ENCODE measurements around the gene LPAR1. TPM values are rescaled to one million over a fixed set of nuclear protein-coding genes. Genes with fewer than 3 reads are reported as not detected.

LPAR1 gene
- total RNA-seq, 1 donor from 2014 or later = 36.0 TPM

DNA sequence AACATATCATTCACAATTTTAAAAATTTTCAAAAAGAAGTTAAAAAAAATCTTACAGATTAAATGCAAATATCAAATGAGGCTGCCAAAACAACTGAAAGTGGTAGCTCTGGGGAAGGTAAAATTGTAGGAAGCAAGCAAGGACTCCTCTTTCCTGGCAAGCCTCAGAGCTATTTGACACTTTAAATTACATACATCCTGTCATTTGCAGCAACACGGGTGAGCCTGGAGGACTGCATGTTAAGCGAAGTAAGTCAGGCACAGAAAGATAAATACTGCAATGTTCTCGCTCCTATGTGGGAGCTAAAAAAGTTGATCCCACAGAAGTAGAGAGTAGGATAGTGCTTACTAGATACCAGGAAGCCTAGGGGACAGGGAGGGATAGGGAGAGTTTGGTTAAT lies 58.0 kb downstream of the LPAR1 start:
- H4K20me1 ChIP-seq (ENCODE audit: low read depth) = peaks cover 28% of the 10 kb centered on the region
- TF ChIP-seq, protein P1, sequence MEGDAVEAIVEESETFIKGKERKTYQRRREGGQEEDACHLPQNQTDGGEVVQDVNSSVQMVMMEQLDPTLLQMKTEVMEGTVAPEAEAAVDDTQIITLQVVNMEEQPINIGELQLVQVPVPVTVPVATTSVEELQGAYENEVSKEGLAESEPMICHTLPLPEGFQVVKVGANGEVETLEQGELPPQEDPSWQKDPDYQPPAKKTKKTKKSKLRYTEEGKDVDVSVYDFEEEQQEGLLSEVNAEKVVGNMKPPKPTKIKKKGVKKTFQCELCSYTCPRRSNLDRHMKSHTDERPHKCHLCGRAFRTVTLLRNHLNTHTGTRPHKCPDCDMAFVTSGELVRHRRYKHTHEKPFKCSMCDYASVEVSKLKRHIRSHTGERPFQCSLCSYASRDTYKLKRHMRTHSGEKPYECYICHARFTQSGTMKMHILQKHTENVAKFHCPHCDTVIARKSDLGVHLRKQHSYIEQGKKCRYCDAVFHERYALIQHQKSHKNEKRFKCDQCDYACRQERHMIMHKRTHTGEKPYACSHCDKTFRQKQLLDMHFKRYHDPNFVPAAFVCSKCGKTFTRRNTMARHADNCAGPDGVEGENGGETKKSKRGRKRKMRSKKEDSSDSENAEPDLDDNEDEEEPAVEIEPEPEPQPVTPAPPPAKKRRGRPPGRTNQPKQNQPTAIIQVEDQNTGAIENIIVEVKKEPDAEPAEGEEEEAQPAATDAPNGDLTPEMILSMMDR (IDR thresholded peaks at IDR 0.05) = no peak
- TF ChIP-seq EZH2phosphoT487 (IDR thresholded peaks at IDR 0.05) (no peak), EZH2 (IDR thresholded peaks at IDR 0.05) (no peak)
- H3K4me1 Mint-ChIP-seq = no peaks in the 10 kb centered on the region
- no peak overlapping the region for H3K4me2 ChIP-seq
- no peaks in the 10 kb centered on the region for H3K27me3 Mint-ChIP-seq (ENCODE audit: insufficient read depth, low read depth)
- no peak overlapping the region for H3K9ac ChIP-seq
- no peak overlapping the region for H2AFZ ChIP-seq (replicated peaks)
- no peak for DNase-seq (ENCODE audit: low spot score)
- no peaks in the 10 kb centered on the region for H3K36me3 Mint-ChIP-seq
- H3K4me1 ChIP-seq = peaks cover 8% of the 10 kb centered on the region
- no peak overlapping the region for H3K4me3 Mint-ChIP-seq
- H3K27ac Mint-ChIP-seq = no peak overlapping the region
- H3F3A ChIP-seq (ENCODE audit: low read depth) = no peaks in the 10 kb centered on the region
- H3K9me3 ChIP-seq (ENCODE audit: low read depth) = no peaks in the 10 kb centered on the region
- H3K9me3 Mint-ChIP-seq = peaks cover 3% of the 10 kb centered on the region
- no peak overlapping the region for H3K4me3 ChIP-seq
- no peaks in the 10 kb centered on the region for H3K27me3 ChIP-seq
- no peaks in the 10 kb centered on the region for H3K36me3 ChIP-seq
- peaks cover 82% of the 10 kb centered on the region for H3K79me2 ChIP-seq (ENCODE audit: low read depth)
- H3K27ac ChIP-seq = no peak overlapping the region

DNA sequence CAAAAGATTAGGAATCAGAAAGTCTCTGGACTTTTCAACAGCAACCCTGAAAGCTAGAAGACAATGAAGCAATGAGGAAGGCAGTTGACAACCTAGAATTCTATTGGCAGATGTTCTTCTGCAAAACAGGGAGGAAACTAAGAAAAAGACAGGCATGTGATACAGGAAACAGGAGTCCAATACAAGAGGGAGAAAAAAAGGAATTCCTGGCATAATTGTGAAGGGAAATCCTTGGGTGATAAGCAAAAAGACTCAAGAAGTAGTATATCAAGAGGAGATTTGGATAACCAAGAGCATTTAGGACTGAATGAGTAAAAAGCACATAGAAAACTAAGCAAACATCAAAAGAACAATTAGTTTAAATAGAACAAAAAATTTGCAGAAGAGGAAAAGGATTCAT lies 58.6 kb downstream of the LPAR1 start:
- Mint-ChIP-seq H3K36me3 (no peaks in the 10 kb centered on the region), H3K27ac (no peak overlapping the region), H3K4me3 (no peak overlapping the region), H3K27me3 (ENCODE audit: insufficient read depth, low read depth) (no peaks in the 10 kb centered on the region), H3K4me1 (no peaks in the 10 kb centered on the region), H3K9me3 (peaks cover 3% of the 10 kb centered on the region)
- no peaks in the 10 kb centered on the region for H3F3A ChIP-seq (ENCODE audit: low read depth)
- H3K4me1 ChIP-seq = peaks cover 2% of the 10 kb centered on the region
- no peak overlapping the region for H2AFZ ChIP-seq (replicated peaks)
- H3K4me2 ChIP-seq = no peak overlapping the region
- H3K79me2 ChIP-seq (ENCODE audit: low read depth) = peaks cover 82% of the 10 kb centered on the region
- peaks cover 27% of the 10 kb centered on the region for H4K20me1 ChIP-seq (ENCODE audit: low read depth)
- H3K27me3 ChIP-seq = no peaks in the 10 kb centered on the region
- TF ChIP-seq, protein P1 (IDR thresholded peaks at IDR 0.05) = no peak
- TF ChIP-seq EZH2 (IDR thresholded peaks at IDR 0.05) = no peak
- DNase-seq (ENCODE audit: low spot score) = no peak
- H3K36me3 ChIP-seq = no peaks in the 10 kb centered on the region
- H3K4me3 ChIP-seq = no peak overlapping the region
- H3K27ac ChIP-seq = no peak overlapping the region
- no peak overlapping the region for H3K9ac ChIP-seq
- H3K9me3 ChIP-seq (ENCODE audit: low read depth) = no peaks in the 10 kb centered on the region

DNA sequence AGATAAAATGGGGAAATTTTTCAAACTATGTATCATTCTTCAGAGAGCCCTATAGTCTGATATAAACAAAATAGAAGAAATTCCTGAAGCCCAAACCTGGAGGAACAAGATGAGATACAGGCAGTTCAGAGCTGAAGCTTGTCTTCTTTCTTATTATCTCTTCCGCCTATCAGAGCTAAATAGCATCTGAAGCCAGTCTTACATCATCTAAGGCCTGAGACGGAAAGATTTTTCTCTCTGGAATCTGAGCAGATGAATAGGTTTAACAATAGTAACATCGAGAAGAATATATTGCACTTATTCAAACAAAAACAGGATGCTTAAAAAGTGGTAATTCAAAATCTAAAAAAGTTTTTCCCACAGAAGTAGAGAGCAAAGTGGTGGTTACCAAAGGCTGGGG lies 59.8 kb downstream of the LPAR1 start:
- no peaks in the 10 kb centered on the region for H3K36me3 ChIP-seq
- H3K27ac ChIP-seq = no peak overlapping the region
- H3K4me2 ChIP-seq = no peak overlapping the region
- H4K20me1 ChIP-seq (ENCODE audit: low read depth) = peaks cover 29% of the 10 kb centered on the region
- no peaks in the 10 kb centered on the region for H3K27me3 ChIP-seq
- no peaks in the 10 kb centered on the region for H3K4me1 ChIP-seq
- Mint-ChIP-seq H3K27me3 (ENCODE audit: insufficient read depth, low read depth) (no peaks in the 10 kb centered on the region), H3K9me3 (peaks cover 3% of the 10 kb centered on the region), H3K4me3 (no peak overlapping the region), H3K4me1 (no peaks in the 10 kb centered on the region), H3K36me3 (no peaks in the 10 kb centered on the region), H3K27ac (no peak overlapping the region)
- H3K9me3 ChIP-seq (ENCODE audit: low read depth) = no peaks in the 10 kb centered on the region
- no peak overlapping the region for H3K4me3 ChIP-seq
- no peak overlapping the region for H3K9ac ChIP-seq
- TF ChIP-seq, protein P1 (IDR thresholded peaks at IDR 0.05) = no peak
- TF ChIP-seq EZH2 (IDR thresholded peaks at IDR 0.05) = no peak
- TF ChIP-seq EZH2phosphoT487 (IDR thresholded peaks at IDR 0.05) = no peak
- DNase-seq (ENCODE audit: low spot score) = no peak
- H2AFZ ChIP-seq (replicated peaks) = no peak overlapping the region
- H3F3A ChIP-seq (ENCODE audit: low read depth) = no peaks in the 10 kb centered on the region
- peaks cover 79% of the 10 kb centered on the region for H3K79me2 ChIP-seq (ENCODE audit: low read depth)
